A549 treated with CpdA at 1 μM for 4 hours (cell line): ENCODE results near the gene NCOA6. TPM values are rescaled to one million over a fixed set of nuclear protein-coding genes. Genes with fewer than 3 reads are reported as not detected.

Source experiments
- total RNA-seq: library from RNA; stranded (reverse); fragments of 200-300 nt; extraction: Qiagen RNA extraction; gene quantifications from 5 replicates; pipeline ENCODE4 v1.2.3, GENCODE V29; 2022; ENCODE audit warnings: low read depth

NCOA6 gene
- 16.9 to 21.0 TPM (median 18.9 TPM) in 5 replicates for total RNA-seq

GRCh38 chr20:34825530-34826362, at the start of gene NCOA6:
Gene NCOA6 (minus strand): TSS chr20:34825651. CDS start chr20:34782355, 43,296 bp downstream.

GRCh38 chr20:34872622-34873224, 47.3 kb upstream of the NCOA6 start, which contains the start of gene GGT7:
Gene GGT7 (minus strand): TSS chr20:34872856. CDS start chr20:34872815, 41 bp downstream.

GRCh38 chr20:34704177-34705007, 121.1 kb downstream of the NCOA6 start, which contains the start of gene TP53INP2:
Gene TP53INP2 (plus strand): TSS chr20:34704344. CDS start chr20:34708740, 4,396 bp downstream.

GRCh38 chr20:34676642-34677373, 148.6 kb downstream of the NCOA6 start, which contains the start of gene PIGU:
Gene PIGU (minus strand): TSS chr20:34677092. CDS start chr20:34677085, 7 bp downstream.

Other genes with a start within 250 kb of the NCOA6 start
- 23.9 to 30.3 TPM (median 29.1 TPM) in 5 replicates for gene PIGU, start 148.6 kb downstream of the NCOA6 start, total RNA-seq
- gene TP53INP2, start 121.3 kb downstream of the NCOA6 start, total RNA-seq = 5.9 to 7.4 TPM (median 6.9 TPM) in 5 replicates
- gene GGT7, start 47.2 kb upstream of the NCOA6 start, total RNA-seq = 6.5 to 8.1 TPM (median 7.1 TPM) in 5 replicates
- gene ACSS2, start 51.0 kb upstream of the NCOA6 start, total RNA-seq = 8.7 to 10.1 TPM (median 9.1 TPM) in 5 replicates
- 52.5 to 61.5 TPM (median 57.1 TPM) in 5 replicates for gene GSS, start 130.2 kb upstream of the NCOA6 start, total RNA-seq
- 0.02 to 0.20 TPM (median 0.06 TPM) in 4 of 5 replicates, not detected in the other for gene MYH7B, start 130.2 kb upstream of the NCOA6 start, total RNA-seq